ENCODE measurements around the gene TRMT10A. TPM values are rescaled to one million over a fixed set of nuclear protein-coding genes. Genes with fewer than 3 reads are reported as not detected.

Gene TRMT10A
- total and polyA plus RNA-seq, 2 of the 13 experiments (the other 11 are each of a cell fraction or from before 2014, with no cell fraction given) = 3.9 to 12.6 TPM

DNA sequence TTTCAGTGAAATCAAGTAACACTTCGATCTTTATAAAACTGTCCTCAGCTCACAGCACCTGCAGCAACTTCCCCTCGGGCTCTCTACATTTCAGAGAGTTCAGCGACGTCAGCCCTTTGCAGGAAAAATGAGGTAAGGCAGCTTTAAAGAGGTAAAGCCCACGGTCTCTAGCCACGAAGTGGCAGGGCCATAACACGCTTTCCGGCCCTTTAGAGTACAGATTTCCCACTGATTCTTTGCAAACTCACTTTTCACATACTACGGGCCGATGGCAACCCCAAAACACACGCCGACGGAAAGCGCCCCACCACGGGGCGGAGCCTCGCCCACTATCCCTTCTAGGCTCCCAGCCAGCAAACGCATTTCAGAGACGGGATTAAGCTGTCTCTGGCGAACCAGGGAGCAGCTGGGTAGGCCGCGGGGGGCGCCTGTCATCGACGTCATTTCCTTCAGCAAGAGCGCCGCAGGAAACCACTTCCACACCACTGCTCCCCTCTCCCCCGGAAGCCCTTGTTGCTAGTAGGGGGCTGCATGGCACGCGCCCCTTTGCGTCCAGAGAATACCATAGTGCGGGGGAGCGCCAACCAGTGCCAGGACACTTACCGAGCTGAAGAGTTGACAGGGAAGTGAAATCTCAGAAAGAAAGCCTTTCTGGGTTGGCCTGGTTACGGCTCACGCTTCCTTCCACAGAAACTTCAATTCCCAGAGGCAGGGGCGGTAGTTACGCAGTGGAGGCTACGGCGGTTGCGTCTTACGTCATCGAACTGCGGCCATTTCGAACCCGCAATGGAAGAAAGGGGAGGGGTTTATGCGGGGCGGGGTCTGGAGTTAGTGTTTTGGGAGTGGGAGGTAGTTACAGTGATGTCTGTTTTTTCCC is at the start of gene TRMT10A (continued):
- TF ChIP-seq, protein P1, sequence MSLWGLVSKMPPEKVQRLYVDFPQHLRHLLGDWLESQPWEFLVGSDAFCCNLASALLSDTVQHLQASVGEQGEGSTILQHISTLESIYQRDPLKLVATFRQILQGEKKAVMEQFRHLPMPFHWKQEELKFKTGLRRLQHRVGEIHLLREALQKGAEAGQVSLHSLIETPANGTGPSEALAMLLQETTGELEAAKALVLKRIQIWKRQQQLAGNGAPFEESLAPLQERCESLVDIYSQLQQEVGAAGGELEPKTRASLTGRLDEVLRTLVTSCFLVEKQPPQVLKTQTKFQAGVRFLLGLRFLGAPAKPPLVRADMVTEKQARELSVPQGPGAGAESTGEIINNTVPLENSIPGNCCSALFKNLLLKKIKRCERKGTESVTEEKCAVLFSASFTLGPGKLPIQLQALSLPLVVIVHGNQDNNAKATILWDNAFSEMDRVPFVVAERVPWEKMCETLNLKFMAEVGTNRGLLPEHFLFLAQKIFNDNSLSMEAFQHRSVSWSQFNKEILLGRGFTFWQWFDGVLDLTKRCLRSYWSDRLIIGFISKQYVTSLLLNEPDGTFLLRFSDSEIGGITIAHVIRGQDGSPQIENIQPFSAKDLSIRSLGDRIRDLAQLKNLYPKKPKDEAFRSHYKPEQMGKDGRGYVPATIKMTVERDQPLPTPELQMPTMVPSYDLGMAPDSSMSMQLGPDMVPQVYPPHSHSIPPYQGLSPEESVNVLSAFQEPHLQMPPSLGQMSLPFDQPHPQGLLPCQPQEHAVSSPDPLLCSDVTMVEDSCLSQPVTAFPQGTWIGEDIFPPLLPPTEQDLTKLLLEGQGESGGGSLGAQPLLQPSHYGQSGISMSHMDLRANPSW (CRISPR knock-in tag; IDR thresholded peaks at IDR 0.05; ENCODE audit: borderline replicate concordance) = no peak
- TF ChIP-seq NFIC (IDR thresholded peaks at IDR 0.05; ENCODE audit: low read length) (peak; percentile 7; the same call in 1 of the 2 replicates), ARHGAP35 (CRISPR knock-in tag; IDR thresholded peaks at IDR 0.05; ENCODE audit: borderline replicate concordance) (no peak), SNAI1 (CRISPR knock-in tag; IDR thresholded peaks at IDR 0.05; ENCODE audit: borderline replicate concordance) (no peak), HDAC6 (IDR thresholded peaks at IDR 0.05; ENCODE audit: low read depth, low read length) (no peak), MYC (CRISPR knock-in tag; IDR thresholded peaks at IDR 0.05; ENCODE audit: borderline replicate concordance) (no peak; the same call in none of the 2 replicates), TBX2 (CRISPR knock-in tag; IDR thresholded peaks at IDR 0.05; ENCODE audit: borderline replicate concordance) (peak; percentile 48), KLF9 (CRISPR knock-in tag; IDR thresholded peaks at IDR 0.05; ENCODE audit: low read depth) (no peak), ZNF672 (CRISPR knock-in tag; IDR thresholded peaks at IDR 0.05) (no peak), SMARCC2 (IDR thresholded peaks at IDR 0.05) (no peak), ZFP82 (CRISPR knock-in tag; IDR thresholded peaks at IDR 0.05; ENCODE audit: borderline replicate concordance) (no peak; the same call in 1 of the 2 replicates), MIER2 (CRISPR knock-in tag; IDR thresholded peaks at IDR 0.05) (no peak), ZSCAN30 (CRISPR knock-in tag; IDR thresholded peaks at IDR 0.05) (no peak), MTA3 (CRISPR knock-in tag; IDR thresholded peaks at IDR 0.05) (no peak), ATF1 (CRISPR knock-in tag; IDR thresholded peaks at IDR 0.05) (peak; percentile 99), ZFP37 (CRISPR knock-in tag; IDR thresholded peaks at IDR 0.05; ENCODE audit: borderline replicate concordance) (no peak), ZNF484 (CRISPR knock-in tag; IDR thresholded peaks at IDR 0.05; ENCODE audit: borderline replicate concordance, low read depth) (no peak), THAP11 (CRISPR knock-in tag; IDR thresholded peaks at IDR 0.05) (peak; percentile 97), YEATS4 (CRISPR knock-in tag; IDR thresholded peaks at IDR 0.05; ENCODE audit: borderline replicate concordance) (no peak; the same call in 1 of the 2 replicates)
- TF ChIP-seq, protein P2, sequence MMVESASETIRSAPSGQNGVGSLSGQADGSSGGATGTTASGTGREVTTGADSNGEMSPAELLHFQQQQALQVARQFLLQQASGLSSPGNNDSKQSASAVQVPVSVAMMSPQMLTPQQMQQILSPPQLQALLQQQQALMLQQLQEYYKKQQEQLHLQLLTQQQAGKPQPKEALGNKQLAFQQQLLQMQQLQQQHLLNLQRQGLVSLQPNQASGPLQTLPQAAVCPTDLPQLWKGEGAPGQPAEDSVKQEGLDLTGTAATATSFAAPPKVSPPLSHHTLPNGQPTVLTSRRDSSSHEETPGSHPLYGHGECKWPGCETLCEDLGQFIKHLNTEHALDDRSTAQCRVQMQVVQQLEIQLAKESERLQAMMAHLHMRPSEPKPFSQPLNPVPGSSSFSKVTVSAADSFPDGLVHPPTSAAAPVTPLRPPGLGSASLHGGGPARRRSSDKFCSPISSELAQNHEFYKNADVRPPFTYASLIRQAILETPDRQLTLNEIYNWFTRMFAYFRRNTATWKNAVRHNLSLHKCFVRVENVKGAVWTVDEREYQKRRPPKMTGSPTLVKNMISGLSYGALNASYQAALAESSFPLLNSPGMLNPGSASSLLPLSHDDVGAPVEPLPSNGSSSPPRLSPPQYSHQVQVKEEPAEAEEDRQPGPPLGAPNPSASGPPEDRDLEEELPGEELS (CRISPR knock-in tag; IDR thresholded peaks at IDR 0.05) = peak; percentile 26; the same call in 1 of the 2 replicates
- TF ChIP-seq, protein P3, sequence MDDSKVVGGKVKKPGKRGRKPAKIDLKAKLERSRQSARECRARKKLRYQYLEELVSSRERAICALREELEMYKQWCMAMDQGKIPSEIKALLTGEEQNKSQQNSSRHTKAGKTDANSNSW (CRISPR knock-in tag; IDR thresholded peaks at IDR 0.05; ENCODE audit: borderline replicate concordance) = peak; percentile 71; the same call in 1 of the 2 replicates
- TF ChIP-seq, protein P4, sequence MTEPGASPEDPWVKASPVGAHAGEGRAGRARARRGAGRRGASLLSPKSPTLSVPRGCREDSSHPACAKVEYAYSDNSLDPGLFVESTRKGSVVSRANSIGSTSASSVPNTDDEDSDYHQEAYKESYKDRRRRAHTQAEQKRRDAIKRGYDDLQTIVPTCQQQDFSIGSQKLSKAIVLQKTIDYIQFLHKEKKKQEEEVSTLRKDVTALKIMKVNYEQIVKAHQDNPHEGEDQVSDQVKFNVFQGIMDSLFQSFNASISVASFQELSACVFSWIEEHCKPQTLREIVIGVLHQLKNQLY (CRISPR knock-in tag; IDR thresholded peaks at IDR 0.05) = no peak; the same call in 1 of the 2 replicates
- TF ChIP-seq, protein P5, sequence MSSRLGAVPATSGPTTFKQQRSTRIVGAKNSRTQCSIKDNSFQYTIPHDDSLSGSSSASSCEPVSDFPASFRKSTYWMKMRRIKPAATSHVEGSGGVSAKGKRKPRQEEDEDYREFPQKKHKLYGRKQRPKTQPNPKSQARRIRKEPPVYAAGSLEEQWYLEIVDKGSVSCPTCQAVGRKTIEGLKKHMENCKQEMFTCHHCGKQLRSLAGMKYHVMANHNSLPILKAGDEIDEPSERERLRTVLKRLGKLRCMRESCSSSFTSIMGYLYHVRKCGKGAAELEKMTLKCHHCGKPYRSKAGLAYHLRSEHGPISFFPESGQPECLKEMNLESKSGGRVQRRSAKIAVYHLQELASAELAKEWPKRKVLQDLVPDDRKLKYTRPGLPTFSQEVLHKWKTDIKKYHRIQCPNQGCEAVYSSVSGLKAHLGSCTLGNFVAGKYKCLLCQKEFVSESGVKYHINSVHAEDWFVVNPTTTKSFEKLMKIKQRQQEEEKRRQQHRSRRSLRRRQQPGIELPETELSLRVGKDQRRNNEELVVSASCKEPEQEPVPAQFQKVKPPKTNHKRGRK (CRISPR knock-in tag; IDR thresholded peaks at IDR 0.05) = no peak

Data from HepG2 (cell line).